SK-N-SH treated with all-trans-retinoic acid at 6 μM for 48 hours (cell line): ENCODE measurements around the gene FOXK1.

ENCODE experiments used
- ATAC-seq: fragments of 200-7000 bp; cut with Tn5 transposase; 3 replicates; pipeline ENCODE4 v1.9.1; 2020; ENCODE audit warnings: mild to moderate bottlenecking, moderate library complexity
- BACH2 ChIP-seq: fragments of 250-450 bp; sonication (Bioruptor Pico); IDR thresholded peaks from 2 replicates; pipeline ENCODE4 v1.9.0; 2021; ENCODE audit warnings: mild to moderate bottlenecking, borderline replicate concordance
- CREB5 ChIP-seq: fragments of 250-450 bp; sonication (Bioruptor Pico); IDR thresholded peaks from 2 replicates; pipeline ENCODE4 v1.5.1; 2020; ENCODE audit warnings: low read depth, mild to moderate bottlenecking, moderate library complexity
- CSDC2 ChIP-seq: fragments of 250-450 bp; sonication (Bioruptor Pico); IDR thresholded peaks from 2 replicates; pipeline ENCODE4 v1.5.0; 2020; ENCODE audit warnings: mild to moderate bottlenecking, moderate library complexity
- ESRRG ChIP-seq: fragments of 250-450 bp; sonication (Bioruptor Pico); IDR thresholded peaks from 2 replicates; pipeline ENCODE4 v1.6.1; 2021; ENCODE audit warnings: mild to moderate bottlenecking
- GLIS3 ChIP-seq: fragments of 250-450 bp; sonication (Bioruptor Pico); IDR thresholded peaks from 2 replicates; pipeline ENCODE4 v1.5.0; 2020; ENCODE audit warnings: mild to moderate bottlenecking, moderate library complexity
- ISL1 ChIP-seq: fragments of 250-450 bp; sonication (Bioruptor Pico); IDR thresholded peaks from 2 replicates; pipeline ENCODE4 v2.1.2; 2022; ENCODE audit warnings: mild to moderate bottlenecking, moderate library complexity
- OSR1 ChIP-seq: fragments of 250-450 bp; sonication (Bioruptor Pico); IDR thresholded peaks from 2 replicates; pipeline ENCODE4 v1.8.0; 2022; ENCODE audit warnings: moderate library complexity, mild to moderate bottlenecking, inconsistent platforms
- PATZ1 ChIP-seq: fragments of 250-450 bp; sonication (Bioruptor Pico); IDR thresholded peaks from 2 replicates; pipeline ENCODE4 v1.8.0; 2020; ENCODE audit warnings: mild to moderate bottlenecking, moderate library complexity, borderline replicate concordance
- POU6F1 ChIP-seq: fragments of 250-450 bp; sonication (Bioruptor Pico); IDR thresholded peaks from 2 replicates; pipeline ENCODE4 v1.8.0; 2021; ENCODE audit warnings: low read depth, mild to moderate bottlenecking, moderate library complexity, borderline replicate concordance
- PPARA ChIP-seq: fragments of 250-450 bp; sonication (Bioruptor Pico); IDR thresholded peaks from 2 replicates; pipeline ENCODE4 v1.5.0; 2020; ENCODE audit warnings: mild to moderate bottlenecking, borderline replicate concordance
- RARB ChIP-seq: fragments of 250-450 bp; sonication (Bioruptor Pico); IDR thresholded peaks from 2 replicates; pipeline ENCODE4 v1.8.0; 2021; ENCODE audit warnings: mild to moderate bottlenecking, moderate library complexity
- SNAI2 ChIP-seq: fragments of 250-450 bp; sonication (Bioruptor Pico); IDR thresholded peaks from 2 replicates; pipeline ENCODE4 v1.5.0; 2020; ENCODE audit warnings: mild to moderate bottlenecking, moderate library complexity
- TCF4 ChIP-seq: fragments of 250-450 bp; sonication (Bioruptor Pico); IDR thresholded peaks from 2 replicates; pipeline ENCODE4 v1.8.0; 2021; ENCODE audit warnings: mild to moderate bottlenecking, moderate library complexity, borderline replicate concordance
- TOX ChIP-seq: fragments of 250-450 bp; sonication (Bioruptor Pico); IDR thresholded peaks from 2 replicates; pipeline ENCODE4 v1.8.0; 2021; ENCODE audit warnings: mild to moderate bottlenecking, moderate library complexity, borderline replicate concordance
- ZFP3 ChIP-seq: fragments of 250-450 bp; sonication (Bioruptor Pico); IDR thresholded peaks from 2 replicates; pipeline ENCODE4 v1.5.0; 2020; ENCODE audit warnings: mild to moderate bottlenecking, moderate library complexity
- ZNF565 ChIP-seq: fragments of 450-650 bp; formaldehyde crosslinking; conservative IDR thresholded peaks from 2 replicates; pipeline ENCODE4 v1.5.0; 2020; ENCODE audit warnings: low read depth, mild to moderate bottlenecking, moderate library complexity
- ZNF70 ChIP-seq: fragments of 450-650 bp; formaldehyde crosslinking; IDR thresholded peaks from 2 replicates; pipeline ENCODE4 v1.5.0; 2020; ENCODE audit warnings: mild to moderate bottlenecking, moderate library complexity
- ZNF8 ChIP-seq: fragments of 450-650 bp; formaldehyde crosslinking; IDR thresholded peaks from 2 replicates; pipeline ENCODE4 v1.5.0; 2020; ENCODE audit warnings: mild to moderate bottlenecking, moderate library complexity
- TF ChIP-seq, protein P1 (sequence below): fragments of 250-450 bp; sonication (Bioruptor Pico); IDR thresholded peaks from 2 replicates; pipeline ENCODE4 v1.5.1; 2021; ENCODE audit warnings: mild to moderate bottlenecking, moderate library complexity
- TF ChIP-seq, protein P2 (sequence below): fragments of 250-450 bp; sonication (Bioruptor Pico); IDR thresholded peaks from 2 replicates; pipeline ENCODE4 v1.5.0; 2020; ENCODE audit warnings: mild to moderate bottlenecking, moderate library complexity

The FOXK1 gene

GRCh38 chr7:4742852-4743251 is 60.8 kb downstream of the FOXK1 start:
- no peak for ATAC-seq

DNA sequence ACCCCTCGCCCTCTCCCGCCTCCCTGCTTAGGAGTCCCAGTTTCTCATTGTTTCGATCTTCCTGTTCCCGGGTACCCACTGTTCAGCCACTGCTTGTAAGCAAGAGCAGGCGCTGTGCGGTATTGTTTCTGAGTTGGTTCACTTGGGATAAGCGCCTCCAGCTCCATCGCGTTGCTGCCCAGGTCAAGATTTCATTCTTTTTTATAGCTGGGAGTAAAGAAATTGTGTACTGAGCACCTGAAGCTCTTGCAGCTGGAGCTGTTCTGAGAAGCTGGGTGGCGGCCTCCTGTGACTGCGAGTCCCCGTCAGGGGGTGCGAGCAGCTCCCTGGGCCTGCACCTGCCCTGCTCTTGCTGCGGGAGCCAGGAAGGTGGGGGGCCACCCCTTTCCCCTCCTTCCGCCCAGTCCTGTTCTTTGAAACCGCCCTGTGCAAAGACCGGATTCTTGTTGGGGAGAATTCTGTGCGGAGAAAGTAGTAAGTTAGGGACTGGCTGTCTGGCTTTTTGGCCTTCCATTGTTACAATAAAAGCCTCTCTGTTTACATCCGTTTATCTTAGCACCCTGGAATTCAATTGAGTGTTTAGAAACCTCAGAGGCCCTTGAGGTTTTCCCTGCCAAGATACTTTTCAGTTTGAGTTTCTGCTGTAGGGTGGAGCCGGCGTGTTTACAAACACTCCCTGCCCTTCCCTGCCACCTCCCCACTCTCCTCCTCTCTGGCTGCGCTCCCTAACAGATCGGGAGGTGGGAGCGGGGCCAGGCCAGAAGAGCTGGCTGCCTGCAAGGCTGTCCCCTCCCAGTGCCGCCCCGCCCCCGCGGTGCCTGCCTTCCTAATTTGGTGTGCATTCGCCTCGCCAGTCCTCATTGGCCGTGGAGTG is 62.5 kb downstream of the FOXK1 start:
- TF ChIP-seq BACH2 (no peak), POU6F1 (CRISPR knock-in tag) (no peak), GLIS3 (no peak), ISL1 (no peak), ZNF8 (CRISPR knock-in tag) (no peak), TOX (CRISPR knock-in tag) (no peak), CREB5 (CRISPR knock-in tag) (no peak), RARB (CRISPR knock-in tag) (no peak), CSDC2 (CRISPR knock-in tag) (no peak), SNAI2 (no peak), PATZ1 (CRISPR knock-in tag) (no peak), TCF4 (CRISPR knock-in tag) (no peak), ESRRG (CRISPR knock-in tag) (no peak), OSR1 (CRISPR knock-in tag) (no peak)
- TF ChIP-seq, protein P1, sequence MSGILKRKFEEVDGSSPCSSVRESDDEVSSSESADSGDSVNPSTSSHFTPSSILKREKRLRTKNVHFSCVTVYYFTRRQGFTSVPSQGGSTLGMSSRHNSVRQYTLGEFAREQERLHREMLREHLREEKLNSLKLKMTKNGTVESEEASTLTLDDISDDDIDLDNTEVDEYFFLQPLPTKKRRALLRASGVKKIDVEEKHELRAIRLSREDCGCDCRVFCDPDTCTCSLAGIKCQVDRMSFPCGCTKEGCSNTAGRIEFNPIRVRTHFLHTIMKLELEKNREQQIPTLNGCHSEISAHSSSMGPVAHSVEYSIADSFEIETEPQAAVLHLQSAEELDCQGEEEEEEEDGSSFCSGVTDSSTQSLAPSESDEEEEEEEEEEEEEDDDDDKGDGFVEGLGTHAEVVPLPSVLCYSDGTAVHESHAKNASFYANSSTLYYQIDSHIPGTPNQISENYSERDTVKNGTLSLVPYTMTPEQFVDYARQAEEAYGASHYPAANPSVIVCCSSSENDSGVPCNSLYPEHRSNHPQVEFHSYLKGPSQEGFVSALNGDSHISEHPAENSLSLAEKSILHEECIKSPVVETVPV (CRISPR knock-in tag): no peak
- TF ChIP-seq, protein P2, sequence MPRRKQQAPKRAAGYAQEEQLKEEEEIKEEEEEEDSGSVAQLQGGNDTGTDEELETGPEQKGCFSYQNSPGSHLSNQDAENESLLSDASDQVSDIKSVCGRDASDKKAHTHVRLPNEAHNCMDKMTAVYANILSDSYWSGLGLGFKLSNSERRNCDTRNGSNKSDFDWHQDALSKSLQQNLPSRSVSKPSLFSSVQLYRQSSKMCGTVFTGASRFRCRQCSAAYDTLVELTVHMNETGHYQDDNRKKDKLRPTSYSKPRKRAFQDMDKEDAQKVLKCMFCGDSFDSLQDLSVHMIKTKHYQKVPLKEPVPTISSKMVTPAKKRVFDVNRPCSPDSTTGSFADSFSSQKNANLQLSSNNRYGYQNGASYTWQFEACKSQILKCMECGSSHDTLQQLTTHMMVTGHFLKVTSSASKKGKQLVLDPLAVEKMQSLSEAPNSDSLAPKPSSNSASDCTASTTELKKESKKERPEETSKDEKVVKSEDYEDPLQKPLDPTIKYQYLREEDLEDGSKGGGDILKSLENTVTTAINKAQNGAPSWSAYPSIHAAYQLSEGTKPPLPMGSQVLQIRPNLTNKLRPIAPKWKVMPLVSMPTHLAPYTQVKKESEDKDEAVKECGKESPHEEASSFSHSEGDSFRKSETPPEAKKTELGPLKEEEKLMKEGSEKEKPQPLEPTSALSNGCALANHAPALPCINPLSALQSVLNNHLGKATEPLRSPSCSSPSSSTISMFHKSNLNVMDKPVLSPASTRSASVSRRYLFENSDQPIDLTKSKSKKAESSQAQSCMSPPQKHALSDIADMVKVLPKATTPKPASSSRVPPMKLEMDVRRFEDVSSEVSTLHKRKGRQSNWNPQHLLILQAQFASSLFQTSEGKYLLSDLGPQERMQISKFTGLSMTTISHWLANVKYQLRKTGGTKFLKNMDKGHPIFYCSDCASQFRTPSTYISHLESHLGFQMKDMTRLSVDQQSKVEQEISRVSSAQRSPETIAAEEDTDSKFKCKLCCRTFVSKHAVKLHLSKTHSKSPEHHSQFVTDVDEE: no peak
- ATAC-seq: peak; percentile 76

More at GRCh38 chr7:4742852-4743251, 60.8 kb downstream of the FOXK1 start:
- TF ChIP-seq SNAI2 (no peak), GLIS3 (no peak), ZFP3 (CRISPR knock-in tag) (no peak), PATZ1 (CRISPR knock-in tag) (no peak), TOX (CRISPR knock-in tag) (no peak), PPARA (CRISPR knock-in tag) (no peak), ZNF70 (CRISPR knock-in tag) (no peak), ISL1 (no peak), ZNF565 (no peak)
- TF ChIP-seq, protein P2: no peak
- TF ChIP-seq, all 23 proteins: peak for 0
